Left lung (tissue), 10 donors: ENCODE measurements around the gene IRF2BP2. TPM values are rescaled to one million over a fixed set of nuclear protein-coding genes. Genes with fewer than 3 reads are reported as not detected.

Source experiments
- ATAC-seq: fragments of 200-7000 bp; cut with Tn5 transposase; one replicate; pipeline ENCODE4 v1.9.1; 2020; ENCODE audit warnings: moderate library complexity
- DNase-seq, 4 donors: peaks; one replicate each; pipeline ENCODE4 v3.0.0-alpha.2; 2013 to 2020
- H3K27ac ChIP-seq, 2 donors: fragments of 200-600 bp; sonication (generic) in 1 of 2; one replicate each; pipeline versions ENCODE4 v1.5.0 to v1.8.0; 2020 to 2021
- H3K27me3 ChIP-seq, 2 donors: fragments of 200-600 bp; sonication (generic) in 1 of 2; one replicate each; pipeline versions ENCODE4 v1.5.0 to v1.8.0; 2020 to 2021
- H3K36me3 ChIP-seq, 2 donors: fragments of 200-600 bp; sonication (generic) in 1 of 2; one replicate each; pipeline versions ENCODE4 v1.5.0 to v1.8.0; 2020 to 2021
- H3K4me1 ChIP-seq, 2 donors: fragments of 200-600 bp; one replicate each; pipeline ENCODE4 v1.8.0; 2021
- H3K4me3 ChIP-seq, 2 donors: fragments of 200-600 bp; sonication (generic) in 1 of 2; one replicate each; pipeline versions ENCODE4 v1.5.0 to v1.8.0; 2020 to 2021; ENCODE audit warnings: mild to moderate bottlenecking in 1 of 2
- H3K9me3 ChIP-seq, 2 donors: fragments of 200-600 bp; sonication (generic) in 1 of 2; one replicate each; pipeline versions ENCODE4 v1.5.0 to v1.8.0; 2020 to 2021
- CTCF ChIP-seq, 2 donors: fragments of 200-600 bp; sonication (generic) in 1 of 2; IDR thresholded peaks; one replicate each; pipeline versions ENCODE4 v1.5.0 to v1.8.0; 2021; ENCODE audit warnings: antibody characterized with exemption in 2 of 2
- intact Hi-C, 2 donors: fragments of 100-400 bp; cut with DNase I; formaldehyde crosslinking; loops; one replicate each; pipeline versions ENCODE4 v1.11.2 to v1.14.2; 2022
- polyA plus RNA-seq, 6 donors: library from polyadenylated mRNA; unstranded; fragments of 120-200 nt; gene quantifications; one replicate each; pipeline ENCODE4 v1.2.1, GENCODE V29; 2013; ENCODE audit not compliant: insufficient read length in 6 of 6
- total RNA-seq, 2 donors: library from RNA; stranded (reverse); fragmentation: NEBNext Ultra II Directional; extraction: Animal tissue kit (Norgen Biotek cat#: 25700); gene quantifications; one replicate each; pipeline ENCODE4 v1.2.1, GENCODE V29; 2021
- donor health status: DM: no; HTN: yes; CAD: no.
- donor health status: DM: no; HTN: no; CAD: no.

IRF2BP2 gene
- total and polyA plus RNA-seq, 8 donors, result 114 to 236 (median 175) TPM

- Histone ChIP-seq H3K27me3 (no peaks in the 10 kb centered on the region), H3K4me3 (no peak overlapping the region), H3K9me3 (no peaks in the 10 kb centered on the region), H3K36me3 (no peaks in the 10 kb centered on the region), H3K4me1 (no peaks in the 10 kb centered on the region), H3K27ac (no peak overlapping the region)
- ATAC-seq, result no peak
- no peak for TF ChIP-seq CTCF (IDR thresholded peaks at IDR 0.05)
- intact Hi-C loops, result no loop called here
- no peak for DNase-seq
Measured at GRCh38 chr1:234582681-234583301, 27.2 kb downstream of the IRF2BP2 start.

- no peaks in the 10 kb centered on the region for H3K27me3 ChIP-seq
- intact Hi-C loops, result no loop called here
- TF ChIP-seq CTCF (IDR thresholded peaks at IDR 0.05), result no peak
- H3K27ac ChIP-seq, result no peak overlapping the region
- no peaks in the 10 kb centered on the region for H3K4me1 ChIP-seq
- no peaks in the 10 kb centered on the region for H3K9me3 ChIP-seq
- no peak overlapping the region for H3K4me3 ChIP-seq
- no peaks in the 10 kb centered on the region for H3K36me3 ChIP-seq
- no peak for DNase-seq
- no peak for ATAC-seq
Measured at GRCh38 chr1:234582186-234582585, 27.8 kb downstream of the IRF2BP2 start.

- no peak for DNase-seq
- Histone ChIP-seq H3K27me3 (no peaks in the 10 kb centered on the region), H3K27ac (no peak overlapping the region), H3K9me3 (no peaks in the 10 kb centered on the region), H3K4me1 (no peaks in the 10 kb centered on the region), H3K36me3 (no peaks in the 10 kb centered on the region), H3K4me3 (no peak overlapping the region)
- no peak for ATAC-seq
- intact Hi-C loops, result no loop called here
- TF ChIP-seq CTCF (IDR thresholded peaks at IDR 0.05), result no peak
Measured at GRCh38 chr1:234581063-234581714, 28.8 kb downstream of the IRF2BP2 start.

- intact Hi-C loops, result no loop called here
- no peaks in the 10 kb centered on the region for H3K9me3 ChIP-seq
- no peaks in the 10 kb centered on the region for H3K36me3 ChIP-seq
- H3K27ac ChIP-seq, result no peak overlapping the region
- no peak for ATAC-seq
- no peaks in the 10 kb centered on the region for H3K27me3 ChIP-seq
- DNase-seq, result no peak
- no peak for TF ChIP-seq CTCF (IDR thresholded peaks at IDR 0.05)
- no peaks in the 10 kb centered on the region for H3K4me1 ChIP-seq
- H3K4me3 ChIP-seq, result no peak overlapping the region
Measured at GRCh38 chr1:234579967-234580366, 30.0 kb downstream of the IRF2BP2 start.

GRCh38 chr1:234578735-234579134 lies 31.2 kb downstream of the IRF2BP2 start:
- TF ChIP-seq CTCF (IDR thresholded peaks at IDR 0.05), result no peak
- intact Hi-C loops, result no loop called here

More at GRCh38 chr1:234578735-234579134, 31.2 kb downstream of the IRF2BP2 start:
- H3K4me1 ChIP-seq, result no peaks in the 10 kb centered on the region
- H3K4me3 ChIP-seq, result no peak overlapping the region
- ATAC-seq (no peak), DNase-seq (no peak)
- no peaks in the 10 kb centered on the region for H3K36me3 ChIP-seq
- no peaks in the 10 kb centered on the region for H3K27me3 ChIP-seq
- H3K9me3 ChIP-seq, result no peaks in the 10 kb centered on the region
- no peak overlapping the region for H3K27ac ChIP-seq
